ENCODE results near the gene RPS15.
"Not testable (repeated sequence)": the region's sequence is repeated elsewhere in the genome, so short reads cannot be mapped to it uniquely, and the experiment has no call there.

RPS15 gene

DNA sequence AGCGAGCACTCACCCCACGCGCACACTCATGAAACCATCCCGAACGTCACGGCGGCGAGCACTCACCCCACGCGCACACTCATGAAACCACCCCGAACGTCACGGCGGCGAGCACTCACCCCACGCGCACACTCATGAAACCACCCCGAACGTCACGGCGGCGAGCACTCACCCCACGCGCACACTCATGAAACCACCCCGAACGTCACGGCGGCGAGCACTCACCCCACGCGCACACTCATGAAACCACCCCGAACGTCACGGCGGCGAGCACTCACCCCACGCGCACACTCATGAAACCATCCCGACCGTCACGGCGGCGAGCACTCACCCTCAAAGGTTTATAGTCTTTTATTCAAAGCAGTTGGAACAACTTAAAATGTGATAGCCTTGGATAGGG is 18.1 kb upstream of the RPS15 start:
- DNase-seq (ENCODE audit: low read depth in 2 of 2): not testable (repeated sequence)

DNA sequence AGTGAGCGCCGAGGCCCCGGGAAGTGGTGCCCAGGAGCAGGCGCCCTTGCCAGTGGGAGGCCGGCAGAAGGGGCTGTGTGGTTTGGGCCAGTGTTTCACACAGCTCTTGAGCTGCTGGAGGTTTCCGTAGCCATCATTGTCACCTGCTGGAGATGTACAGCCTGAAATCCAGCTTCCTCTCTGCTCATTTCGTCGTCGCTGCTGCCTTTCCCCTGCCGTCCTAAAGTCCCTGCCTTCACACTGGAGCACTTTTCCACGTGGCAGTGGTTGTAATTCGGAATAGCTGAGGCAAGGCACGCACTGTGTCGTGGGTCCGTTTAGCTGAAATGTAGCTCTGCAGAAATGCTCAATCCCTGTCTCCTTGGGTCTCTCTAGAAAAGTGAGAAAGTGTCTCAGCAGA is 17.6 kb upstream of the RPS15 start:
- no peak for DNase-seq (ENCODE audit: low read depth in 2 of 2)

DNA sequence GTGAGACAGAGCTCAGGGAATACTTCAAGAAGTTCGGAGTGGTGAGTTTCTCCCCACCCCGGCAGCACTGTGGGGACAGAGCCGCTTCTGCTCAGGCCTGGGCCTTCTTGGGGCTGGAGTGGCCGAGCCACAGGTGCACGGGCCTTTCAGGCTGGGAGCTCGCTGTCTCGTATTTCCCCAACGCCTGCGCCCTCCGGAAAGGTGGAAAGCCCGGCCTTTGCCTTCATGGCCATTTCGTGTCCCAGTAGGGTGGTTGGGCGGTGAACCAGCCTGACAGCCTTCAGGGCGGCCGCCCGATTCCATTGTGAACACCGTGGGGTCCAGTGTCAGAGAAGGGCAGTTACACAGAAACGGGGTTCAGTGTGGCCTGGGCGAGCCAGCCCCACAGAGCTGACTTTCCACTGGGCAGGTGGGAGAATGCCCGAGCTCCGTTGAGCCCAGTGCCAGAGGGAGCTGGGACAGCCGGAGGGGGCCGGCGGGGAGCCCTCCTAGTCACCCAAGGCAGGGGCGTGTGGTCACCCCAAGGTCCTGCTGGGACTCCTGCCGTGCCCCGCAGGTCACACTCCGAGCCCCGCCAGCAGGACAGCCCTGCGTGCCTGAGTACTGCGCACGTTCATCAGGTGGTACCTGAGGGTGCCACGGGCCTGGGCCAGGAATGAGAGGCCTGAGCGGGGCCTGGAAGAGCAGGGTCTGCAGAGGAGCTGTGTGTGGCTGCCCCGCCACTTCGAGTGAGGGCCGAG is 16.8 kb upstream of the RPS15 start:
- no peak for DNase-seq (ENCODE audit: low read depth in 2 of 2)

DNA sequence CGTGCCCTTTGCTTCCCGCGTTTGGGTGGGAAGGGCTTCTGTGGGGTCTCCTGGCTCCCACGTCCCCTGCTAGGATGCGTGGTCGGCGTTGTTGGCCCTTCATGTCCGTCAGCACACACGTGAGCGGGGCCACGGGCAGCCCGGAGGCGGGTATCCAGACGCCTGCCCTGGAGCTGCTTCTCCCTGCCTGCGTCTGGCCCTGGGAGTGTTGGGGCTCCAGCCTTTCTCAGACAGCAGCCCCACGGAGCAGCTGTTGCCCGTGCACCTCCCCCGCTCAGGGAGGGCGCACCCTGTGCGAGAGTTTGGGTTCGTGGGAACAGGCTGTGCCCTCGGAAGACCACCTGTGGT is 16.3 kb upstream of the RPS15 start:
- DNase-seq (ENCODE audit: low read depth in 2 of 2): no peak

DNA sequence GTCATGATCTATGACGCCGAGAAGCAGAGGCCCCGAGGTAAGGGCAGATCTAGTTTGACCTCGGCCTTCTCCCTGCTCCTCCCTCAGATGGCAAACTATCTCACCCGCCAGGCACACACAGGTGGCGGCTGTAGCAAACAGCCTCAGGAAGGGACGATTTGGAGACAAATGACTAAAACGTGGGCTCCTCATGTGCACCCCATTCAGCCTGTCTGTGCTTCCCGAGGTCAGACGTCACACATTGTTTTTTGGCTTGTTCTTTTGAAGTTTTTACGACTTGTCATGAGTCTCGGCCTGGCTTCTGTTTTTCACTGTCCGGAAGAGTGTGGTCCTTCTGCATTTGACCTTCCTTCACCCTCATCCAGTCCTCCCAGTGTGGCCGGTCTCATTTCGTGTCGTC is 15.8 kb upstream of the RPS15 start:
- DNase-seq (ENCODE audit: low read depth in 2 of 2): no peak

DNA sequence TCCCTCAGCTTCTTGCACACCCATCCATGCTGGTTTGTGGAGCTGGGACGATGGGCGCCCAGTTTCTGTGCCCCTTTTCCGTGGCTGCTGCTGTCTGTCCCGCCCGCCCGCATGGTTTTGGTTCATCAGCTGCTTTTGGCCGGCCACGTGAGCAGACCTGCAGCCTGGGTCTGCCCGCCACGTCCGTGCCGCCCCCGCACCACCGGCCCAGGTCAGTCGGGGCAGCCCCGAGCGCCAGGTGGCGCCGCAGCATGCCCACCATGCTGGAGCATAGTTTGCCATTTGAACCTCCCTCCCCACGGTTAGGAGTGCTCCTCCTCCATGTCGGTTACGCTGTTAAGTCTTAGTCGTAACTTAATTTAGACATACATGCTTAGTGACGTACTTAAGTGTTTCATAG is 15.3 kb upstream of the RPS15 start:
- DNase-seq (ENCODE audit: low read depth in 2 of 2): no peak

DNA sequence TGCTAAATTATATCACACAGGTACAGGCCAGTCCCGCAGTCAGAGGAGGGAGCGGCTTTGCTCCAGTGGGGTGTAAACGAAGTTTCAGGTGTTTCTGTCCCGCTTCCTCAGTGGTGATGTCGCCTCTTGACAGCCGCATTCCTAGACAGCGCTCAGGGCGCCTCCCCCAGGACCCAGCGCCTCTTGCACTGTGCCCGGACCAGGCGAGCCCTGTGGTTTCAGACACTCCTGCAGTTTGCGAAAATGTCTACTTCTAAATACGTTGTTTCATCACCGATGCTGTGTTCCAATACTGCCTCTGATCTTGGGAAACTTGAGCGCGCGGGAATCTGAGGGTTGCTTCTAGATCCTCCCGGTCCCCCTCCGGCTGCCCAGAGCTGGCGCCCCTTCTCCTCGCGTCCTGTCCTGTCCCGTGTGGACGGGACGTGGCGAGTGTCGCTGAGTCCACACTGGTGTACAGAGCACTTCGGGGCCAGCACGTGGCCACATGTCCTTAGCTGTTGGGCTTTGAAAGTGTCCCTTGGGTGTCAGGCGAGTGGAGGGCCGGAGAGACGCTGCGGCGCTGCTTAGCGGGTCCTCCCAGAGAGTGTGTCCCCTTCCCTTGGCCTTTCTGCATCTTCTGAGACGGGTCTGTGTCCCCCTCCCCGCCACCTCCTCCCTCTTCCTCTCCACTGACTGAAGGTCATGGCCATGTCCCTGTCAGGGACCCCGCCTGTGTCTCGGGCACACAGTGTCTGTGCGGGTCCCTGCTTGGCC is 14.6 kb upstream of the RPS15 start:
- no peak for DNase-seq (ENCODE audit: low read depth in 2 of 2)

DNA sequence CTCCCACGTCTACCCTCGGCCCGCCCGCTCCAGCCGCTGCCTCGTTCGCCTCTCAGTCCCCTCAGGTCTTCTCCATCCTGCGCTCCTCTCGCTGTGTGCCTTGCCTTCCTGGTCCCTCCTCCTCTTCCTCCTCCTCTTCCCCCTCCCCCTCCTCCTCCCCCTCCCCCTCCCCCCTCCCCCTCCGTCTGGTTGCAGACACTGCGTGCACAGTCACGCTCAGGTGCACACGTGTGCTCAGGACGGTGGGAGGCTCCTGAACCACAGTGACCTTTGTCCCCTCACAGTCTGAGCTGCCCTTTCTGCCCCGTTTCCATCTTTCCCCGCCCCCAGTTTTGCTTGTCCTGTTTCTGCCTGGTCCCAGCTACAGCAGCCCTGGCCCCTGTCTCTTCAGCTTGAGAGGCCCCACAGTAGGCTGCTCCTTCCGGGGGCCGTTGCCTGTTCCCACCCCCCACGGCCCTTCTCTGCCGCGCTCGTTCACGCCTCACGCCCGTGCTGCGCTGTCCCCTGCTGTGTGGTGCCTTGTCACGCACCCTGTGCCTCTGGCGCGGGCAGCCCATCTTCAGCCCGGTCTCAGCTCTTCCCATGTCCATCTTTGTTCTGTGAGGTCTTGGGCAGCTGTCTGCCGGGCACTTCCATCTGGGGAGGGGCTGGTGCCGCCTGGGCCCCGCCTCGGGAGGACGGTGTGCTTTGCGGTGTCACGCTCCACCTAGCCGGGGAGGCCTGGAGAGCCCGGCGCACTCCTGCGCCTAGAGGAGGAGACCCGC is 13.8 kb upstream of the RPS15 start:
- no peak for DNase-seq (ENCODE audit: low read depth in 2 of 2)

DNA sequence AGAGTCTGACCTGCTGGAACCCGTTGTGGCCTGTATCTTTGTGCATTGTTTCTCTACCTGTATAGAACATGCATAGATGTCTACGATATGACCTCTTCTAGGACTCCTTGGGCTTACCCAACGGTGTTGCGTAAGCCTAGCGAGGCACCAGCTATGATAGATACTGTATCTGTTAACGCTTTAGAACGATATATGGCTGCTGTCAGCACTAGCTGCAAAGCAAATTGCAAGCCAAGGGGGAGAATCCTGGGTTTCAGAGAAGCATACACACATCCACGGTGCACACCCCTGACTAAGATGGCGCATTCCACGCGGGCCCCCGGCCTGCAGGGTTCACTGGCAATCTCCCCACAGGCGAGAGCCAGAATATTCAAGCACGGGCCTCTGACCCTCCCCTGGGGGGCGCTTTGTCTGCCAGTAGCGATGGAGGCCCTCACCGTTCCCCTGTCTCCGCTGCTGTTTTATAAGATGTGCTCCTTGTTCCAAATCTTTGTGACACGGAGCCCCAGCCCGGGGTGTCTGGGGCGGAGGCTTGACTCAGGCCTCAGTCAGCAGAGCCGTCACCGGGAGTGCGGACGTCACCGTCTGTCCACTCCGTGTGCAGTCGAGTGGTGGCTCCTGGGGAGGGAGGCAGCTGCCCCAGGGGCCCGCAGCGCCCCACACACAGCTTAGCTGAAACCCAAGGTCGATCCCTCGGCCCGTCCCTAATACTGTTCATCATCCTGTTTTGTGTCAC is 12.9 kb upstream of the RPS15 start:
- no peak for DNase-seq (ENCODE audit: low read depth in 2 of 2)

DNA sequence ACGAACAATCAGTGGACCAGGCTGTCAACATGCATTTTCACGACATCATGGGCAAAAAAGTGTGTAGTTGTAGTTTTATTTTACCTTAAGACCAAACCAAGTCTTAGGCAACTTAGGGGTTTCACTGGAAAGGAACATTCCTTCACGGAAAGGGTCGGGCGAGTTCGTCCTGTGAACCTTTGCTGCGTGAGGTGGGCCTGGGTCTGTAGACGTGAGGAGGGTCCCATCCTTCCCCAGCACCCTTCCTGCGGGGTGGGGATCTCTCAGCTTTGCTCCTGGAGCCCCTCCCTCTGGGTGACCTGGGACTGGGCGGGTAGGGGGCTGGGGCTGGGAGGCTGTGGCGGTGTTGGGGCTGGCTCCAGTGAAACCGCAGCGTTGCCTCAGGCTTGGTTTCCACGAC is 12.3 kb upstream of the RPS15 start:
- DNase-seq (ENCODE audit: low read depth in 2 of 2): no peak

DNA sequence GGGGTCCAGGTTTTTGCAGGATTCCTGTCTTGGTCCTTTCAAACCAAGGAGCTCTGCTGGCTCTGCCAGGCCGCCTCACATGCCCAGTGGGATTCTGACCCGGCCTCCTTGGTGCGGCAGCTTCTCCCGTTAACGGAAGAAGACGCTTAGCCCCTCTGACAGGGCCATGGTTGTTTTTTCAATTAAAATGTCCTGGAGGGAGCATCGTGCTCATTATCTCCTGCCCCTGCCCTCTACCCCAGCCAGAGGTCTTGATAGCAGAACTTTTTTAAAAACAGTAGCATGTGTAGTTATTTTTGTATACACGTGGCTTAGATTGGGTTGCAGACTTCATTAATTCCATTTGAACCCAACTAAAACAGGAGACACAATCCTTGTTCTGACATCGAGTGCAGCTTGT is 11.5 kb upstream of the RPS15 start:
- no peak for DNase-seq (ENCODE audit: low read depth in 2 of 2)

DNA sequence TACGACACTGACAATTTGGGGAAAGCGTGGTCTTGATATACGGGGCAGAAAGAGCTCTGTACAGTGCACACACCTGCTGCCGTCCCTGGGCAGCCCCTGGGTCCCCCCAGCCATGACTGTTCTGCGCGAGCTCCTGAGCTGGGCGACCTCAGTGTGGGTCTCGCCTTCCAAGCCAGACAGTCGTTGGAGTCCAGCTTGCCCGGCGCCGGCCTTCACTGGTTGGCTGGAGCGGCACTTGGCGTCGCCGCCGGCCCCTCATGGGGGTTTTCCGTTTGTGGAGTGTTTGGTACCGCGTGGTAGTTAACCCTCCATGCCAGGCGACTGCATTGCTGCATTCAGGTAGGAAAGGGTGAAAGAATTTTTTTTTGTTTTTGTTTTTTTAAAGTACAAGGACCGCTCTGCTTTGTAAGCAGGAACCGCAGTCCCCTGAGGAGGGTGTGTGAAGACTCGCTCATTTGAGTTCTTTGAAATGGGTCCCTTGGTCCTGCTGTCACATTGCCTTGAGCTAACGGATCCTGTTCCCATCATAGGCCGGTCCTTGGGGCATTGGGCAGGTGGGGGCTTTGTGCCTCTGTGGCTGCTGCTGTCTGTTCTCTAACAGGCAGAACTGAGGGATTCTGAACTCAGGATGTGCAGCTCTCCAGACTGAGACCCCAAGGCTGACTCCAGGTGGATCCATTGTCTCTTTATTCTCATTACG is 10.8 kb upstream of the RPS15 start:
- no peak for DNase-seq (ENCODE audit: low read depth in 2 of 2)

DNA sequence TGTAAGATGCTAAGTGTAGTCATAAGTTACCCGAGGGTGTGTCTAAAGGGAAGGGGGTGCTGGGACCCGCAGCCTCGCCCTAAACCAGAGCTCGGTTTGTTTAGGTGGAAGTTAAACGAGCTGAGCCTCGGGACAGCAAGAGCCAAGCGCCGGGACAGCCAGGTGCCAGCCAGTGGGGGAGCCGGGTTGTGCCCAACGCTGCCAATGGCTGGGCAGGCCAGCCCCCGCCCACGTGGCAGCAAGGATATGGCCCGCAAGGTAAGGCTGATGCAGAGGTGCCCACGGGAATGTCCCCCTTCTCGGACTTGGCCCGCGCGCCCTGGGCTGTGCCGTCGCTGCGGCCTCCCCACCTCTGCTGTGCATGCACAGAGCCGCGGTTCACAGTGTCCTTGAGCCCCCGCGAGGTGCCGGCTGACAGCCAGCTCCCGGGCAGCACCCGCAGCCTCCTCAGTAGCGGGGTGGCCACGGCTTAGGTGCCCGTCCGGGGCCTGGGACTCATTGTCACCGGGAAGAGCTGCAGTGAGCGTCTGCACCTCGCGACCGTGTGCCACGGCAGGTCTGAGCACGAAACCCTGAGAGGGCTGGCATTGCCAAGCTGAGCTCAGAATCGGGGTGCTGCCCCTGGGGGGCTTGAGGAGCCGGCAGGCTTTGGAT is 9.3 kb upstream of the RPS15 start:
- DNase-seq (ENCODE audit: low read depth in 2 of 2): no peak

DNA sequence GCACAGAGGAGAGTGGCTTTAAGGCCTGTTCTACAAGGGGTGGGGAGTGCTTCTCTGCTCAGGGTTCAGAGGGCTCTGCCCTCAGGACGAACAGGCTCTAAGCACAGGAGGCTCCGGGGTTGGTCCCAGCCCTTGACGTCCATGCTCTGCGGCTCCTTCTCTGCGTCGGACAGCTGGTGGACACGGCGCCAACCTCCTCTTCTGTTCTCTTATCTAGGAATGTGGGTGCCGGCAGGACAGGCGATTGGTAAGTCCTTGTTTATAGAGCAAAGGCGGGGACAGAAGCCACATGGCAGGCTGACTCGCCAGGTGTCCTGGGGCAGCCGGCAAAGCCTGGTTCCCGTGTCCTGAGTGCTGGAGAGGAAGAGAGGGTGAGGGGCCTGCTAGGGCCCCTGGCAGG is 8.4 kb upstream of the RPS15 start:
- DNase-seq (ENCODE audit: low read depth in 2 of 2): no peak

DNA sequence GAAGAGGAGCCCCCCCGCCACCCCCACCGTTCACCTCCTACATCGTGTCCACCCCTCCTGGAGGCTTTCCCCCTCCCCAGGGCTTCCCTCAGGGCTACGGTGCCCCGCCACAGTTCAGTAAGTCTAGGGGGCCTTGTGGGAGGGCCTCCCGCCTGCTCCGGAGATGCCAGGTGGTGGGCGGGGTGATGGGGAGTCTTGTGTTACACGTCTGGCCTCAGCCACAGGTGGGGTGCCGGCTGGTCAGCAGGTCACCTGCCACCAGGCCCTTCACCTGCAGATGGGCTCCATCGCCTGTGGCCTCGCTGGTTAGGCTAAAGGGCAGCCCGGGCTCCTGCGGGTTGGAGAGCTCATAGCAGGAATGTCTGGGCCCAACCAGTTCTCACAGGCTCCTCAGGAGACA is 8.0 kb upstream of the RPS15 start:
- DNase-seq (ENCODE audit: low read depth in 2 of 2): no peak

DNA sequence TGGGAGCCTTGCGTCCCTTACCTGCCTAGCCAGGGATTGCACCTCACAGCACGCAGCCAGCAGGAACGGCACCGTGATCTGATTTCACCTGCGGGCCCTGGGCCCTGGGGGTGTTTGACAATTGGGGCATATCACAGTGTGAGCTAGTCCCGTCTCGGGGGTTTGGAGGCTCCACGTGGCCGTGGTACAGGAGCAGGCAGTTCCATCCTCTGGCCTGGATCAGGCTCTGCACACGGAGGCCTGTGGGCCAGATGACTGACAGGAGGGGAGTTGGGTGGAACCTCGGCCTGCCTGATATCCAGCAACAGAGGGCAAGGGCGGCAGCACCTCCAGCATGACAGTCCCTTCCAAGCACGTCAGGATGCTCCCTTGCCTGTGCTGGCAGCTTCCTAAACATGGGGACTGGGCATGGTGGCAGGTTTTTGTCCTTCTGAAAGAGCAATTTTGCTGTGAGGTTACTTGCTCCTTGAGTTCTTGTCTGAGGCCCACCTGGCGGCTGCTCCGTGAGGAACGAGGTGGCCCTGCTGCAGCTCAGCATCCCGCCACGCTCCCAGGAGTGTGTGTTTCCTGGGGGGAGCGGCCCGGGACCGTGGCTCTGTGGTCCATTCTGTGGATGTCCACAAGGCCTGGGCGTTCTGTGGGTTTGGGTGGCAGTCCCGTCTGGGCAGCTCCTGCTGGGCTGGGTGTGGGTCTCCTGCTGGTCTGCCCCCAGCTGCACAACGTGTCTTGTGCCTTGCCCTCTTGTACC is 6.3 kb upstream of the RPS15 start:
- DNase-seq (ENCODE audit: low read depth in 2 of 2): no peak

DNA sequence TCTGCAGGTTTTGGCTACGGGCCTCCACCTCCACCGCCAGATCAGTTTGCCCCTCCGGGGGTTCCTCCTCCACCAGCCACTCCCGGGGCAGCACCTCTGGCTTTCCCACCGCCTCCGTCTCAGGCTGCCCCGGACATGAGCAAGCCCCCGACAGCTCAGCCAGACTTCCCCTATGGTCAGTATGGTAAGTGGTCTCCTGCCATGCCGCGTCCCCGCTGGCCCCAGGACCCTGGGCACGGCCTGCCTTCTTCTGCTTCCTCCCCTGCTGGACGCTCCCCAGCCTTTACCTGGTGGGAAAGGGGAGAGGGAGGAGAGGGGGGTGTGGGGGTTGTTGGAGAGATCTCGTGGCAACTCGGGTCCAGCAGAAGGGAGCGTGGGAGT is 5.7 kb upstream of the RPS15 start:
- no peak for DNase-seq (ENCODE audit: low read depth in 2 of 2)

DNA sequence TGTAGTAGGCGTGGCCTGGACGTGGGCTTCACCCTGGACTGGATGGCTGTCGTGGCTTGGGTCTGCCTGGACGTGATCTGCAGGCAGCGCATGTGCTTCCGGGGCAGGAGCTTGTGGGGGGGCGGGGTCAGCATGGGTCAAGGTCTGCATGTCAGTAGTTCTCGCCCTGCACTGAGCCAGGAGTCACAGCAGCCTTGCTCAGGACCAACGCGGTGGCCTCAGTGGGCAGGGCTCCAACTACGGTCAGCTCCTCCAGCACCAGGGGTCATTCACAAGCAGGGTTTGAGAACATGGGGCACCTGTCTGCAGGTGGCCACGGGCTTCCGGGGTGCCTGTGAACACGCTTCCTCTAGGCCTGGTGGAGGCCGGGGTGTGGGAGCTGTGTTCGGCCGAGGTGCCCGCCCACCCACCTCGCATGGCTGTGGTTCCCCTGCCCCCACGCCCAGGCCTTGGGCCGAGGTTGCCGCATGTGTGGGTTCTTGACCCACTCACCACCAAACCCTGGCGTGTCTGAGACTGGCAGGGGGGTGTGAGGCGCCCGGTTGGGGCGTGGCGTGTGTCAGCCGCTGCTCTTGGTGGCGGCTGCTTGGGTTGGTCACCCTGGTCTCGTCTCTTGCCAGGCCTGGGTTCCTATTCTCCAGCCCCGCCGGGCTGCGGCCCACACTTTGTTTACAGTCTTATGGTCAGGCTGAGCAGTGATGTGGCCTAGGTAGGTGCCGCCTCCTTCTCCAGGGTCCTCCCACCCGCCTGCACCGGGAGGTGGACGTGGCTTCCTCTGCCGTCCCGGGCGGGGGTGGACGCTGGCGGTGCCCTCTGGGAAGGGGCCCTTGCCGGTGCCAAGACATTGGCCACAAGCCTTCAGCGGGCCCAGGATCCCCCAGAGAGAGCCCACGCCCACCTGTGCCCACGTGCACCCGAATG is 4.8 kb upstream of the RPS15 start:
- no peak for DNase-seq (ENCODE audit: low read depth in 2 of 2)

DNA sequence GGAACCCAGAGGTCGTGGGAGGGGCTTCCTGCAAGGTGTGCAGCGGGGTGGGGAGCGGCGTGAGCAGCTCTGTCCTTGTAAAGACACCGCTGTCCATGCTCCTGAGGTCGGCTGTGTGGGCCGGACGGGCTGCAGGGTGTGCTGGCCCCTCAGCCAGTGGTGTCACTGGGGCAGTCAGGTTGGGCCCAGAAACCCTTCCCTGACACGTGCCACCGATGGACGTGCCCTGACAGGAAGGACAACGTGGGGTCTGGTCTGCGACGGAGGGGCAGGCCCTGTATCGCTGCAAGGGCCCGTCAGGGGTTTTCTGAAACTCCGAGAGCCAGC is 4.2 kb upstream of the RPS15 start:
- DNase-seq (ENCODE audit: low read depth in 2 of 2): no peak

Data from stimulated activated CD4-positive, alpha-beta T cell treated with anti-CD3 and anti-CD28 coated beads, Interleukin-1b, Interleukin-23, amount 100 ng/mL, for 4 hours (primary cell).